Activated T-cell treated with anti-CD3 and anti-CD28 coated beads for 1 hour (primary cell): ENCODE data around the gene SLC39A11.

Source experiments
- DNase-seq: peaks from one replicate; pipeline ENCODE4 v3.0.0-alpha.2; 2020; ENCODE audit warnings: low read depth

SLC39A11 gene

GRCh38 chr17:72684405-72685020, 408.0 kb downstream of the SLC39A11 start:
- no peak for DNase-seq

DNA sequence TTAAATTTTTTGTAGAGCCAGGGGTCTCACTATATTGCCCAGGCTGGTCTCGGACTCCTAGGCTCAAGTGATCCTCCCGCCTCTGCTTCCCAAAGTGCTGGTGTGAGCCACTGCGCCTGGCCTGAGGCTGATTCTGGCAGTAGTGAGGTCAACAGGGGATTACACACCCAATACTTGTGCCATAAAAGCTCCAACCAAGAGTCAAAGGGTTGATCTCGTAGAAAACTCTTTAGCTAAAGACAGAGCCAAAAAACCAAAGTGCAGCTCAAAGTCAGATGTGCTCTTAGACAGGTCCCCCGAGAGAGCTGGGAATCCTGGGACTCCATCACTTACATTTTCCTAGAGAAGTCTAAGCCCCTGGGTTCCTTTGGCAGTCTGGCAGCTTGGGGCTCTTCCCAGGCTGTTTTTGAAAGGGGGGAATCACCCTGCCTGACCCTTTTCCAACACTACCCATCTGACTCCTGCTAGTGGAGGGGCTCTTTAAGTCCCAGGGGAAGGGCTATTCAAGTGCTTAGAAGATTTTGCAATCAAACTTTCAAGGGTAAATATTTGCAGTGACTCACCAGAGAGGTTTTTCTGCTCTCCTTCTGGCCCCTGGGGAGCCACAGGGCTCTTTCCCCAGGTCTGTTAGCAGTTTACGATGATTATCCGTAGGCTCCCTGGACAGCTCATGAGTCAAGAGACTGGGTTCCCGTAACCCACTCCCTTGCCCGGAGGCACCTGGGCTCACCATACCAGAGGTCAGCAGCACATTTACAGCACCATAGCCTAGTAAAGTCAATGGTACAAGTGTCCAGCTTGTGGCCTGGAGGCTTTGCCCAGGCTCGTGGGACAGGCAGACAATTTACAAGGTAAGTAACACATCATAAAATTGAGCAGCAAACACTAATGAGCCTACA, 408.7 kb downstream of the SLC39A11 start:
- DNase-seq, result no peak

- DNase-seq, result no peak
Observed at GRCh38 chr17:72682605-72683004, 409.9 kb downstream of the SLC39A11 start.

GRCh38 chr17:72681844-72682243, 410.6 kb downstream of the SLC39A11 start:
- DNase-seq, result no peak

- DNase-seq, result no peak
Observed at GRCh38 chr17:72677714-72678390, 414.6 kb downstream of the SLC39A11 start.

- no peak for DNase-seq
Observed at GRCh38 chr17:72677108-72677507, 415.4 kb downstream of the SLC39A11 start.

DNA sequence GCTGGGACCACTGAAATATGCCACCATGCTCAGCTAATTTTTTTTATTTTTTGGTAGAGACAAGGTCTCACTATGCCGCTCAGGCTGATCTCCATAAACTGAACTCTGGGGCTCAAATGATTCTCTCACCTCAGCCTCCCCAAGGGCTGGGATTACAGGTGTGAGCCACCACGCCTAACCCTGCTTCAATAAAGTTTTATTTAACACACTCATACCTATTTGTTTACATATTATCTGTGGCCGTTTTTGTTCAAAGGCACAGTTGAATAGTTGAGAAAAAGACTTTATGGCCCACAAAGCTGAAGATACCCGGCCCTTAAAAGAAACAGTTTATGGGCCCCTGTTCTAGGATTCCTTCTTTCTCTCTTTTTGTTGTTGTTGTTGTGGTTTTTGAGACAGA, 419.8 kb downstream of the SLC39A11 start:
- no peak for DNase-seq

GRCh38 chr17:72671016-72671415, 421.5 kb downstream of the SLC39A11 start:
- DNase-seq, result no peak

- DNase-seq, result no peak
Observed at GRCh38 chr17:72667096-72668063, 425.1 kb downstream of the SLC39A11 start.

DNA sequence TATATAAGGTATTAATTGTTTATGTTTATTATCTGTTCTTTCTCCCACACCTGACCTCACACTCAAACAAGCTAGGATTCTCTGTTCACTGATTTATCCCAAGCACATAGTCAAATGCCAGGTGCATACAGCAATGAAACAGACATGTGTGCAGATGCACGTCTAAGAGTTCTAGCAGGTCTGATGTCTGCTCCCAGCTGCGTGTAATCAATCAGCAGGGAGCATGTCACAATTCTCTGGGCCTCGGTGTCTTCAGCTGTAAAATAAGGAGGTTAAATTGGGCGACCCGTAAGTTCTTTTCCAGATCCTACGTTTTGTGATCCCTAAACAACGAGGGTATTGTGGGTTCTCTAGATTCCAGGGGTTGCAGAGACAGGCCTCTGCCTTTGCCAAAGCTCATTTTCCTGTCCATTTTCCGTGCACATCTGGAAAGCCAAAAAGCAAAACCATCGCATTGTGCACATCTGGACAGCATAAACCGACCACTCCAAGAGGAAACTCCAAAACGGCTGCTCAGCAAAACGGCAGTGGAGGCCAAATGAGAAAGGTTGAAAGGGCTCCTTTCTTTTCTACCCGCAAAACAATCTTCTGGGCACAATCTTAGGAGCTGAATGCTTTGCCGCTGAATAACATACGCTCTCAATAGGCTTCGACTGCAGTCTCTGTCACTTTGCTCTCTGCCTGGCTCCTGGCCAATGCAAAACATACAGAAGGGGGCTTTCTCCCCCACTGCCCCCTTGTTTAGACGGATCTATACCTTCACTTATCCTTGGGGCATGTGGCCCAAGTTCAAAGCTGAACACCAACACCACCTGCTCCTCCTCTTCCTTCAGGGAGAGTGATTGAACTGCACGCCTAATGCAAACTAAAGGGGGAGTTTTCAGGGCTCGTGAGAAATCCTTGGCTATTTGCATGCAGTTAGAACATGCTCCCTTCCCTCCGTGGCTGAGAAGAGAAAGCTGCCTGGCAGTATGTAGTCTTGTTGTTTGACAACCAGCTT, 426.3 kb downstream of the SLC39A11 start:
- DNase-seq, result no peak

- DNase-seq, result no peak
Observed at GRCh38 chr17:72662827-72663190, 429.7 kb downstream of the SLC39A11 start.

DNA sequence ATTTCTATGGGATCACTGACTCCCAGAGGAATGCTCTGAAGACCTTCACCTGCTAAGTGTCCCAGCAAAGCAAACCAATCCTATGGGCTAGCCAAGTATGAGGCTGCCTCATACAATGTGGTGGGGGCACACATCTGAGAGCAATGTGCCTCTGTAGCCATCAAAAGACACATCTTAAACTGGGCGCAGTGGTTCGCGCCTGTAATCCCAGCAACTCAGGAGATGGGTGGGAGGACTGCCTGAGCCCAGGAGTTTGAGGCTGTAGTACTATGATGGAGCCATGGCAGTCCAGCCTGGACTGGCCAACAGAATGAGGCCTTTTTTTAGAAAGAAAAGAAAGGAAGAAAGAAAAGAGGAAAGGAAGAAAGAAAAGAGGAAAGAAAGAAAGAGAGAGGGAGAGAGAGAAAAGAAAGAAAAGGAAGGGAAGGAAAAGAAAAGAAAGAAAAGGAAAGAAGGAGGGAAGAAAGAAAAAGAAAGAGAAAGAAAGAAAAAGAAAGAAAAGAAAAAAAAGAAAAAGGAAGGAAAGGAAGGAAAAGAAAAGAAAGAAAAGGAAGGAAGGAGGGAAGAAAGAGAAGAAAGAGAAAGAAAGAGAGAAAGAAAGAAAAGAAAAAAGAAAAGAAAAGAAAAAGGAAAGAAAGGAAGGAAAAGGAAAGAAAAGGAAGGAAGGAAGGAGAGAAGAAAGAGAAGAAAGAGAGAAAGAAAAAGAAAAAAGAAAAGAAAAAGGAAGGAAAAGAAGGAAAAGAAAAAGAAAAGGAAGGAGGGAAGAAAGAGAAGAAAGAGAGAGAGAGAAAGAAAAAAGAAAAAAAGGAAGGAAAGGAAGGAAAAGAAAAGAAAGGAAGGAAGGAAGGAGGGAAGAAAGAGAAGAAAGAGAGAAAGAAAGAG, 430.3 kb downstream of the SLC39A11 start:
- no peak for DNase-seq

- DNase-seq, result no peak
Observed at GRCh38 chr17:72661116-72661944, 431.2 kb downstream of the SLC39A11 start.

DNA sequence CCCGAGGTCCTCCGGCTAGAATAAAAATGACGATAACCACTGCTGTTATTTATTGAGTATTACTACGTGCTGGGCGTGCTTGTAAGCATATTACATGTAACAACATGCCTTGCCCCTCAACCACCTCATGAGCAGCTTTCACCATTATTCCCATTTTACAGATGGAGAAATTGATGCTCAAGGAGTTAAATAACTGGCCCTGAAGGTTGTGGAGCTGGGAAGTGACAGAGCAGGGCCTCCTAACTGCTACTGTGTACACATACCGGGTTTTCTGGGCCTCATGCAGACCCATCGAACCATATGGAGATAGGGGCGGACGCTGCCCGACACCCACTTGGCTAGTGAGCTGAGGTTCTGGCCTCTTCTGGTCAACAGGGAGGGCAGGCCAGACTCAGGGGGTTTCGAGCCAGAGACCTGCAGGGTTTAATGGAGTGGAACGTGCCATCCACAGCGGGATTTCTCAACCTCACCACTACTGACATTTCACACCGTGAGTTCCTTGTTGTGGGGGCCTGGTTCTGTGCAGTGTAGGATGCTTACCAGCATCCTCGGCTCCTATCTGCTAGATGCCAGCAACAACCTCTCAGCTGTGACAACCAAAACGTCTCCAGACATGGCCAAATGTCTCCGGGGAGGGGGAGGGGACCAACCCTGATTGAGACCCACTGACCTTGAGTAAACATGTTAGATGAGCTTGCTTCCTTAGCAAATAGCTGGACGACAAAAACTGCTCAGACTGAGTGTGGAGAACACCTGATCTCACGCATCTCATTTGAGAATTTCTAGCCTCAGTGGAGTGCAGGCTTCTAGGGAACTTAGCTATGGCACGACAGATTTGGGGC, 432.0 kb downstream of the SLC39A11 start:
- no peak for DNase-seq

DNA sequence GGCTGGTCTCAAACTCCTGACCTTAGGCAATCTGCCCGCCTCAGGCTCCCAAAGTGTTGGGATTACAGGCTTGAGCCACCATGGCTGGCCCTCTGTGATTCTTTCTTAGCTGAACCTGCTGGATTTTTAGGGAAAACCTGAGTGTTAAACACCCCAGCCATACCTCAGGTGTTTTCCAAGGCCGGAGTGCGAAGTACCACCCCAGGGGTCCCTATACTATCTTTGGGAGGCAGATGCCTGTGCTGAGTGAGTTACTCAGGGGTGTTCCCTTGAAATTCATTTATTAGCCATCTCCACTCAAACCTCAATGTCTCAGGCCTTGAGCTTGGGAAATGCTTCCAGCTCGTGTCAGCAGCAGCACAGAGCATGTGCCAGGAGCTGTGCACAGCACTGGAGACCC, 432.7 kb downstream of the SLC39A11 start:
- no peak for DNase-seq

DNA sequence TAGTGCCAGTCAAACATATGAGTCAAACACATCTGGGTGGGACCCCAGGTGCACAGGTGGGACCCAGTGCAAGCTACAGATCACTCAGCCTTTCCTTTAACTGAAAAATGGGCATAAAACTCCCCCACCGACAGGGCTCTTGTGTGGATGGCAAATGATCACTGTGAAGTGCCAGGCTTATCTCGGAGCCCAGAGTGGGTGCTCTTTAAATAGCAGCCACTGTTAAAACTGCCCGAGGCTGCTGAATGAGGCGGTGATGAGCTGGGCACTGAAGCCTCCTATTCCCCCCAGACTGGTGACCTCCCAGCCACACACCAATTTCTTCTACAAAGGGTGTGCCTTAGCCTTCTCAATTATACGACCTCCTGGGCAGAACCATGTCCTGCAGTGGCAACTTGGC, 433.8 kb downstream of the SLC39A11 start:
- no peak for DNase-seq

- no peak for DNase-seq
Observed at GRCh38 chr17:72657467-72658317, 434.8 kb downstream of the SLC39A11 start.
